Pancreas (tissue), 10 donors: ENCODE results near the gene AMZ1. TPM values are rescaled to one million over a fixed set of nuclear protein-coding genes. Genes with fewer than 3 reads are reported as not detected.

Experiments
- ATAC-seq, 4 donors: fragments of 200-7000 bp; cut with Tn5 transposase; one replicate each; pipeline versions ENCODE4 v1.8.0 to v1.9.1; 2020; ENCODE audit warnings: mild to moderate bottlenecking in 4 of 4, moderate library complexity in 4 of 4
- DNase-seq, 6 donors: peaks; one replicate each; pipeline ENCODE4 v3.0.0-alpha.2; 2020
- FAIRE-seq: peaks from 2 replicates; lab custom pipeline; 2012; peaks lifted over from hg19 to GRCh38; lab: Jason Lieb, UNC
- H3K27ac ChIP-seq, 4 donors: fragments of 200-600 bp; sonication (generic); 1 replicate in 3 of 4; 2 replicates in 1 of 4; pipeline versions ENCODE4 v1.5.0 to v1.8.0; 2020
- H3K27me3 ChIP-seq, 4 donors: fragments of 200-600 bp; one replicate each; pipeline ENCODE4 v1.8.0; 2021
- H3K36me3 ChIP-seq, 3 donors: fragments of 200-600 bp; sonication (generic) in 1 of 3; one replicate each; pipeline versions ENCODE4 v1.5.0 to v1.8.0; 2020 to 2021
- H3K4me1 ChIP-seq, 3 donors: fragments of 200-600 bp; one replicate each; pipeline ENCODE4 v1.8.0; 2021
- H3K4me3 ChIP-seq, 4 donors: fragments of 200-600 bp; sonication (generic) in 2 of 4; one replicate each; pipeline versions ENCODE4 v1.5.0 to v1.8.0; 2020 to 2021
- H3K9me3 ChIP-seq, 4 donors: fragments of 200-600 bp; one replicate each; pipeline ENCODE4 v1.8.0; 2021
- WGBS, 2 donors: extraction: QIAGEN DNeasy Blood & Tissue Kit; methylation state at CpG; one replicate each; pipeline ENCODE4 v1.1.7; 2013; 5-methylcytosine and 5-hydroxymethylcytosine counted together
- intact Hi-C, 3 donors: fragments of 100-400 bp; cut with DNase I; formaldehyde crosslinking; loops; one replicate each; pipeline versions ENCODE4 v1.11.1 to v1.14.2; 2022
- polyA plus RNA-seq, 2 donors: library from polyadenylated mRNA; stranded (reverse); fragments of 200-250 nt; gene quantifications; one replicate each; pipeline ENCODE4 v1.2.3, GENCODE V29; 2013
- total RNA-seq, 6 donors: library from RNA; stranded (reverse); fragmentation: NEBNext Ultra II Directional in 4 of 6; extraction: Animal tissue kit (Norgen Biotek cat#: 25700) in 4 of 6; gene quantifications; one replicate each; pipeline versions ENCODE4 v1.2.1 to v1.2.4, GENCODE V29; 2021 to 2023
- TF ChIP-seq, protein P1 (sequence below), 4 donors: fragments of 200-600 bp; sonication (generic) in 3 of 4; IDR thresholded peaks; one replicate each; pipeline versions ENCODE4 v1.5.0 to v1.8.0; 2021; ENCODE audit warnings: antibody characterized with exemption in 4 of 4
- donor health status: healthy with polysubstance abuse.
- donor health status: DM: no; HTN: no; CAD: no; lungs with moderate emphysema.
- donor health status: DM: no; HTN: no; CAD: no.
- donor health status: control.
- donor health status: control.
- donor health status: Bipolar disorder and iron deficiency.
- donor health status: DM: yes; HTN: yes; CAD: no.
- donor health status: DM: no; HTN: no; CAD: no.
- donor health status: DM: no; HTN: no; CAD: no.
- donor health status: DM: yes; HTN: yes; CAD: no.

The AMZ1 gene
- total and polyA plus RNA-seq, 8 donors: 0.04 to 0.19 (median 0.05) TPM; not detected in 5

DNA sequence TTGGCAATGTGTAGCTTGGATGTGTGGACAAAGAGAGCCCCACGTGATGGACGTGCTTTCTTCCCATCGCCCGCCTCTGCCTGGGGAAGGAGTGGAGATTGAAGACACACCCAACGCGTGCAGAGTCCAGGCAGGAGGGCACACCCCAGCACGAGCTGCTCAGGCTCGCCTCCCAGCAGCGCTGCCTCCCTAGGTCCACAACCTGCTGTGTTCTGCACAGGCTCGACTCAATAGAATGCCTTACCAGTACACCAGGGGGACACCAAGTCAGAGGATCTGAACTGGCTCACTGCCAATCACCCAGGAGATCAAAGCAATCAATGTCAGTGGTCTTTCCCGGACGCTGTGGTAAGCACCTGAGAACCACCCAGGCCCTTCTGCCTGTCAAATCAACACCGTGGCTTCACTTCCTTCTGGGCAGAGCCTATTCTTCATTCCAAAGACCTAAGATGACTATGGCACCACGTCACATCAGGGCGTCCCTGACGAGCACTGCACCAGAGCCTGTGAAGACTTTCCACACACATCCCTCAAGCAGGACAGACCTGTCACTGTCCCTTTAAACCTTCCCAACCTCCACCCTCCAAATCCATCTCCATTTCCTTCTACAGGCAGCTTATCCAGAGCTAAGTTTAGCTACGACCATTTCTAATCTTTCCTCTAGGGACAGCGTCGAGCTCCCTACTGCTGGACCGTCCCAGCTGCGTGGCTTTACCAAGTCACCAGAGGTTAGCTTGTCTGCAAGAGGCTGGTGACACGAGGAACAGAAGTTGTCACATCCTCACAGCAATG, 72.3 kb downstream of the AMZ1 start:
- Histone ChIP-seq H3K9me3 (no peaks in the 10 kb centered on the region), H3K36me3 (no peaks in the 10 kb centered on the region), H3K27me3 (no peaks in the 10 kb centered on the region), H3K27ac (peak overlapping the region in 1 of 4 donors; percentile 3), H3K4me3 (no peak overlapping the region), H3K4me1 (peaks cover 0 to 11% (median 0%) of the 10 kb centered on the region in 3 donors)
- peak; percentile 17 to 65 (median 41) for ATAC-seq
- 66 to 72% methylated on average over 22 of the region's 22 CpGs for WGBS, 2 donors
- DNase-seq: no peak
- no peak for FAIRE-seq
- intact Hi-C loops: no loop called here
- TF ChIP-seq, protein P1, sequence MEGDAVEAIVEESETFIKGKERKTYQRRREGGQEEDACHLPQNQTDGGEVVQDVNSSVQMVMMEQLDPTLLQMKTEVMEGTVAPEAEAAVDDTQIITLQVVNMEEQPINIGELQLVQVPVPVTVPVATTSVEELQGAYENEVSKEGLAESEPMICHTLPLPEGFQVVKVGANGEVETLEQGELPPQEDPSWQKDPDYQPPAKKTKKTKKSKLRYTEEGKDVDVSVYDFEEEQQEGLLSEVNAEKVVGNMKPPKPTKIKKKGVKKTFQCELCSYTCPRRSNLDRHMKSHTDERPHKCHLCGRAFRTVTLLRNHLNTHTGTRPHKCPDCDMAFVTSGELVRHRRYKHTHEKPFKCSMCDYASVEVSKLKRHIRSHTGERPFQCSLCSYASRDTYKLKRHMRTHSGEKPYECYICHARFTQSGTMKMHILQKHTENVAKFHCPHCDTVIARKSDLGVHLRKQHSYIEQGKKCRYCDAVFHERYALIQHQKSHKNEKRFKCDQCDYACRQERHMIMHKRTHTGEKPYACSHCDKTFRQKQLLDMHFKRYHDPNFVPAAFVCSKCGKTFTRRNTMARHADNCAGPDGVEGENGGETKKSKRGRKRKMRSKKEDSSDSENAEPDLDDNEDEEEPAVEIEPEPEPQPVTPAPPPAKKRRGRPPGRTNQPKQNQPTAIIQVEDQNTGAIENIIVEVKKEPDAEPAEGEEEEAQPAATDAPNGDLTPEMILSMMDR (IDR thresholded peaks at IDR 0.05): no peak

DNA sequence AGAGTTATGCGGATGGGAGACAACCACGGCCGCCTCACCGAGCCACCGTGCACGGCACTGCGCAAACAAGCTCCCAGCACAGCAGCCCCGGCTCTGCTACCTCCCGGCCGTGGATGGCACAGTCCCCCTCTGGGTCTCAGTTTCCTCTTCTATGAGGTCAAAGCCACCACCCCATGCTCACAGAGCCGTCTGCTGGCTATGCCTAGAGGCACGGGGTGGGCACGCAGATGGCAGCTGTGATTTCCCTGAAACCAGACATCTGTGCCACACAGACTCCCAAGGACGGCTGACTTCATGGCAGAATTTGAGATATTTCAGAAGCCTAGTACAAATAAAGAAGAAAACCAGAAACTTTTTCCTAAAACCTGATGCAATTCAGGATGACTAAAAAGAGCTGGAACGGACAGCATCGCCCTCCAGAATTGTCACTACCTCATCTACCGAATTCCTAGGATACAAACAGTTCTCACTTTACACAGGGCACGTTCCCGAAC, 73.2 kb downstream of the AMZ1 start:
- intact Hi-C loops: no loop called here
- no peak for FAIRE-seq
- no peak overlapping the region for H3K27ac ChIP-seq
- no peak for DNase-seq
- no peak overlapping the region for H3K4me3 ChIP-seq
- ATAC-seq: no peak
- TF ChIP-seq, protein P1 (IDR thresholded peaks at IDR 0.05): no peak
- peaks cover 0 to 11% (median 0%) of the 10 kb centered on the region in 3 donors for H3K4me1 ChIP-seq
- no peaks in the 10 kb centered on the region for H3K27me3 ChIP-seq
- H3K36me3 ChIP-seq: no peaks in the 10 kb centered on the region
- 93 to 94% methylated on average over 19 of the region's 19 CpGs for WGBS, 2 donors
- H3K9me3 ChIP-seq: no peaks in the 10 kb centered on the region

DNA sequence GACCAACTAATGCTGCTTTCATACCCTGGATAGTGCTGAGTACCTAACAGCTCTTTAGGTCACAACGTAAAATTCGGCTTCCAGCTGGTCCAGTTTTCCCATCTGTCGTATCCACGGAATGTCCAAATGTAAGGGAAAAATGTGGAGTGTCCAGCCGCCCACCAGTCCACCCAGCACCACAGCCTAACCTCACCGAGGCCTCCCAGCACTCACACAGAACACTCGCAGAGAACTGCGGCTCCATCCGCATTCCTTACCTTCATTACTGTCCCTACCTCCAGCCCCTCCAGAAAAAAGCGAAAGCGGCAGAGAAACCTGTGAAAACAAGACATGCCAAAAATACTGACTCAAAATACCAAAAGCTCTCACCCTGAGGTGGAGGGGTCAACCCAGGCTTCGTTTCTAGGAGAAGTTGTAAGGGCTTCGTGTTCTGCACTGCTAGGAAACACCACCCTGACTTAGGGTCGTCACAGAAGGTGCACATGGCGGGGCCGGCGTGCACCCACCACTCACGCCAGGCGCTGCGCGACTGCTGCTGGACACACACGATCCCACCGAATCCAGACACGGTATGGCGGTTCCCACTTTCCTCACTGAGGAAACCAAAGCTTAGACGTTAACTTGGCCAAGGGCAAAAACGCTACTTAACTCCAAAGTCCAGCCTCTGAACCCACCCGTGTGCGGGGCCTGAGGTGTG, 73.9 kb downstream of the AMZ1 start:
- ATAC-seq: no peak
- intact Hi-C loops: no loop called here
- H3K4me1 ChIP-seq: peaks cover 0 to 11% (median 0%) of the 10 kb centered on the region in 3 donors
- no peak overlapping the region for H3K4me3 ChIP-seq
- H3K27me3 ChIP-seq: no peaks in the 10 kb centered on the region
- DNase-seq: no peak
- TF ChIP-seq, protein P1 (IDR thresholded peaks at IDR 0.05): no peak
- no peaks in the 10 kb centered on the region for H3K36me3 ChIP-seq
- no peak for FAIRE-seq
- 92 to 94% methylated on average over 29 of the region's 29 CpGs for WGBS, 2 donors
- H3K27ac ChIP-seq: peak overlapping the region in 2 of 4 donors; percentile 66 to 70
- H3K9me3 ChIP-seq: no peaks in the 10 kb centered on the region

DNA sequence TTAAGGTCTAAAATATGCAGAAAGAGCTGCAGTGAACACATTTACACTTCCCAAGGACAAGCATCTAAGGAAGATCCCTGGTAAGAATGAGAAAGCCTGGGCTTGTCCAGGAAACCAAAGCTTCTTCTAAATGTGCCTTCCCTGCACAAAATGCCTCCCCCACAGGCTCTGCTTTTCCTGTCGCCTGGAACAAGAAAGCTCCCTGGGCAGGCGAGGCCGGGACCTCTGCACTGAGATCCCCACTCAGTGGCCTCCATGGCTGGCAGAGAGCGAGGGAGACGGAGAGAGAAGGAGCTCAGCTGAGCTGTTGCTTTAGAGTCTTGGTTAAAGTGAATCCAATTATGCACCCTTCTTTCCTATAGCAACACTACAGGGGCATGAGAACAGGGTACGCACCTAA, 75.6 kb downstream of the AMZ1 start:
- H3K27me3 ChIP-seq: no peaks in the 10 kb centered on the region
- WGBS, 2 donors: 81 to 93% methylated on average over 6 of the region's 6 CpGs
- TF ChIP-seq, protein P1 (IDR thresholded peaks at IDR 0.05): no peak
- intact Hi-C loops: no loop called here
- H3K4me3 ChIP-seq: no peak overlapping the region
- H3K4me1 ChIP-seq: peaks cover 0 to 3% (median 0%) of the 10 kb centered on the region in 3 donors
- H3K9me3 ChIP-seq: no peaks in the 10 kb centered on the region
- H3K36me3 ChIP-seq: no peaks in the 10 kb centered on the region
- DNase-seq (no peak), FAIRE-seq (no peak), ATAC-seq (no peak)
- peak overlapping the region in 2 of 4 donors; percentile 44 to 50 for H3K27ac ChIP-seq
